Activated CD8-positive, alpha-beta memory T cell treated with anti-CD3 and anti-CD28 coated beads for 4 hours (primary cell): ENCODE measurements around the gene ITK.

Source experiments
- DNase-seq, 2 donors: peaks; one replicate each; pipeline ENCODE4 v3.0.0-alpha.2; 2020; ENCODE audit warnings: low read depth in 2 of 2

The ITK gene

DNA sequence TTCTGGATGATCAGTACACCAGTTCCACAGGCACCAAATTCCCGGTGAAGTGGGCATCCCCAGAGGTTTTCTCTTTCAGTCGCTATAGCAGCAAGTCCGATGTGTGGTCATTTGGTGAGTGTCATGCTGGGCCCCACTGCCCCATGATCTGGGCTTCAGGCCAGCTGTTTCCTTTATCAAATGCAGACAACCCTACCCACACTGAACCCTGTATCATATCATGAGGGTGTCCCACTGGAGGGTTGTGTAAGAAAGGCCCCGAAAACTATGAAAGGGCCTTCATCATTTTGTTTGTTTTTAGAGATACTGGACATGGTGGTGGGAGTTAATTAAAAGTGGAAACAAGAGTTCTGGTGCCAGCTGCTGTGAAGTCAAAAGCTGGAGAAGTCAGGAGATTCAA lies 65.2 kb downstream of the ITK start:
- DNase-seq = no peak

DNA sequence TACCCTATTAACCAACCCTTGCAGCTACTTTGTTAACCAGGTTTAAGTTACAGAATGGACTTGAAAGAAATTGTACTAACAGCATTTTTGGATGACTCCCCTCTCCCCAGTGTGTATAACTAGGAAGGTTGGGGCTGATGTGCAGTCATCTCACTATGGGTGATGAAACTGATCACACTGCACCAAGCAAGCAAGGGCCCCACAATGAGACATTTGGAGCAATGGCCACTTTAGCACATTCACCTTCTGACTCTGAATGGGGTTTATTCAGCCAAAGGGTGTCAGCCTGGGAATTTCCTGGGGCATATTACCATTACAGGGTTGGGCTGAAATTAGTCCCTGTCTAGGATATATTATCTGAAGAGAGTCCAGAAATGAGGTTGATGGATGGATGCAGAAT lies 66.6 kb downstream of the ITK start:
- no peak for DNase-seq

DNA sequence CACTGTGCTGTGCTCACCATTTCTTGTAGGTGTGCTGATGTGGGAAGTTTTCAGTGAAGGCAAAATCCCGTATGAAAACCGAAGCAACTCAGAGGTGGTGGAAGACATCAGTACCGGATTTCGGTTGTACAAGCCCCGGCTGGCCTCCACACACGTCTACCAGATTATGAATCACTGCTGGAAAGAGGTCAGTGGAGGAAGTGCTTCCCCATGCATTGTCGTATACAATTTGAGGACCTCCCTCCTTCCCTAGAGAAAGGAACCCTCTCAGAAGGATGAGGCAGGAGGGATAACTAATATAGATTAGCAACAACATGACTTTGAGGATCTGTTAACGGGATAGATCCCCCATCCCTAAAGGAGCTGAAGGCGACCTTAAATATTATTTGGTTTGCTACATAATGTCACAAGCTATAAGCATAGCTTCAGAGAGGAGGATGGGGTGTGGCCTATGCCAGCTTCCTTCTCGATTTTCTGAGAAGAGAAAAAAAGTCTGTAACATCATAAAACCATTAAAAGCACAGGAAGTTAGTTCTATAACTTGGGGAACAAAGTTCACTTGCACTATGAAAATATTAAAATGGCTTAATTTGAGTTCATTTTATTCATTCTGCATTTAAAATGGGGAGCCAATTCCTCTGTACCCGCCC lies 68.3 kb downstream of the ITK start:
- DNase-seq = no peak

DNA sequence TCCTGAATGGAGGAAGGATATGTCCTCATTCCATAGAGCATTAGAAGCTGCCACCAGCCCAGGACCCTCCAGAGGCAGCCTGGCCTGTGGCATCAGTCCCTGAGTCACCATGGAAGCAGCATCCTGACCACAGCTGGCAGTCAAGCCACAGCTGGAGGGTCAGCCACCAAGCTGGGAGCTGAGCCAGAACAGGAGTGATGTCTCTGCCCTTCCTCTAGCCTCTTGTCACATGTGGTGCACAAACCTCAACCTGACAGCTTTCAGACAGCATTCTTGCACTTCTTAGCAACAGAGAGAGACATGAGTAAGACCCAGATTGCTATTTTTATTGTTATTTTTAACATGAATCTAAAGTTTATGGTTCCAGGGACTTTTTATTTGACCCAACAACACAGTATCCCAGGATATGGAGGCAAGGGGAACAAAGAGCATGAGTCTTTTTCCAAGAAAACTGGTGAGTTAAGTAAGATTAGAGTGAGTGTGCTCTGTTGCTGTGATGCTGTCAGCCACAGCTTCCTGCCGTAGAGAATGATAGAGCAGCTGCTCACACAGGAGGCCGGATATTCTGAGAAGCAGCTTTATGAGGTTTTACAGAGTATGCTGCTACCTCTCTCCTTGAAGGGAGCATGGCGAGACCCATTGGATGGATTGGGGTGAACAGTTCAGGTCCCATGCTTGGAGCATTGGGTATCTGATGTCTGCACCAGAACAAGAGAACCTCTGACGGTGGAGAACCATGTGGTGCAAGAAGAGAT lies 72.2 kb downstream of the ITK start:
- DNase-seq = no peak

DNA sequence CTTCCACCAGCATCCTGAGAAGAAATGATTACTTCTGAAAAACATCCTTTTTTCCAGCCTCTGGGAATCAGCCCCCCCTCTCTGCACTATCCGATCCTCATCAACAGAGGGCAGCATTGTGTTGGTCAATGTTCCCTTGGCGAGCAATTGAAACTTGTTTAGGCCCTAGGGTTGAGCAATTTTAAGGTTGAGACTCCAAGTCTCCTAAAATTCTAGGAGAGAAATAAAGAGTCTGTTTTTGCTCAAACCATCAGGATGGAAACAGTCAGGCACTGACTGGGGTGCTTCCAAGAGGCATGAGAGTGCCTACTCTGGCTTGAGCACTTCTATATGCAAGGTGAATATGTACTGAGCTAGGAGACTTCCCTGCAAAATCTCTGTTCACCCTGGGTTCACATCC lies 72.9 kb downstream of the ITK start:
- no peak for DNase-seq

DNA sequence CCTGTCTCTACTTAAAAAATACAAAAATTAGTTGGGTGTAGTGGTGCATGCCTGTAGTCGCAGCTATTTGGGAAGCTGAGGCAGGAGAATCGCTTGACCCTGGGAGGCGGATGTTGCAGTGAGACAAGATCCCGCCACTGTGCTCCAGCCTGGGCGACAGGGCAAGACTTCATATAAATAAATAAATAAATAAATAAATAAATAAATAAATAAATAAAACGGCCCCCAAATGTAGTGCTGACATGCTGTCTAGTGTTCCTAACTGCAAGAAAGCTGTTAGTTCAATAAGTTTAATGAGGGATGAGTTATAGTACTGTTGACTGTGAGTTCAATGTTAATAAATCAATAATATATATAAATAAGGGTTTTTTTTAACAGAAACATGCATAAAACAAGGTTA lies 77.8 kb downstream of the ITK start:
- no peak for DNase-seq

DNA sequence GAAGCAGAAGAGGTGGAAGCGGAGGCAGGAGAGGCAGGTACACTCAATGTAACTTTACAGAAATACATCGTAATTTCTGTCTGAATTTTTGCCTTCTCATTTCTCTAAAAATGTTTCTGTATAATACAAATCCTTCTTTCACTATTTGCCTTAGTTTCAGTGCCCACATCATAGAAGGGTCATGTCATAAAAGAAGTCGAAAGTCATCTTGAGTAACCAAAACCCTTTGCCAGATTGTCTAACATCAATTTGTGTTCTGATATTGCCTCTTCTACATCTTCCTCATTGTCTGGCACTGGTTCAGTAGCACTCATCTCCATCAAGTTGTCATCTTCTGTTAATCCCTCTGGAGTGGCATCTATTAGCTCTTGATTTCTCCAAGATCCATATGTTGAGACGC lies 79.1 kb downstream of the ITK start:
- DNase-seq = no peak

DNA sequence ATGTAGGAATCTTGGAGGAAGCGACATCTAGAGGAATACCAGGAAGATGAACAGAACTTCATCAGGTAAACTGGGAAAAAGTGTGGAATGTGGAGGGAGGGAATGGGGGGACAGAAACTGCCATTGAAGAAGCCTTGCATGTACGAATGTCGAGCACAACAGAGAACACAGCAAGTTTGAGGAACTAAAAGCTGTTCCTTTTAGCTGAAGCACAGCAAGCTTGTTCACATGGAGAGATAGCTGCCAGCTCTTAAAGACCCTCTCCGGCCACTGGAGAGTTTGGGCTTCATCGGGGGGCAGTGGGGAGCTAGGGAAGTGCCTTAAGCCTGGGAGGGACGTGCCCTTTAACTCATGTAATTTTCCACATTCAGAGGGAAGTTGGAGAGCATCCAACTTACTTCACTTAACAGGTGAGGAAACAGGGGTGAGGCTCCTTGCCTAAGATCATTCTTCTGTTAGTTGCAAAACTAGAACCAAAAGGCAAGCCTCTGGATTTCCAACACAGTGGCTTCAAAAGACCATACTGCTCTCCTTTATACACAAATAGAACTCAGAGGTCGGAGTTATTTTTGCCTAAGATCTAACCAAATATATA lies 83.0 kb downstream of the ITK start:
- no peak for DNase-seq

DNA sequence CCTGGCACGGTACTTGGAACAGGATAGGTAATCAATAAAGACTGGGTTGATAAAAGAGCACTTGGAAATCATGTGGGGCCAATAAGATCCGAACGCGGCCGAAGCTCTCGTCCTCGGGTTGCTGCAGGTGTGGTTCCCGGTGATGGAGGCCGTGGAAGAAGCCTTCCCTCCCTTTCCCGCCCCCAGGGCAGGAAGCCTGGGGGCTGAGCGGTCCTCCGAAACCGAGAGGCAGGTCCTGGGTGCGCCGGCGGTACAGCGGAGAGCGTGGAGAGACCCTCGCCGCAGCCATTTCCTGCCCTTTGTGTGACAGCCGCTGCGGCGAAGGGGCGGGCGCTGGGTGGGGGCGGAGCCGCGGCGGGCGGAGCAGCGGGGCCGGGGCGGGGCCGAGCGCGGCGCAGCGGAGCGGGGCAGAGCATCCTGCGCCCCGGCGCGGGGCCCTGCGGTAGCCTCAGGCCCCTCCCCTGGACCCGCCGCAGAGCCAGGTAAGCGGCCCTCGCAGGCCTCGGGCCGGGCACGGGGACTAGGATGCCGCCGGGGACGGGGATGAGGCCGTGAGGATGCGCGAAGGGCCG lies 85.2 kb downstream of the ITK start, which contains the start of gene CYFIP2:
CYFIP2 (plus strand) TSS at position 410 of the 572 bp plus-strand sequence. CDS start 19,239 bp downstream, outside the sequence.
- peak; percentile 66 for DNase-seq

DNA sequence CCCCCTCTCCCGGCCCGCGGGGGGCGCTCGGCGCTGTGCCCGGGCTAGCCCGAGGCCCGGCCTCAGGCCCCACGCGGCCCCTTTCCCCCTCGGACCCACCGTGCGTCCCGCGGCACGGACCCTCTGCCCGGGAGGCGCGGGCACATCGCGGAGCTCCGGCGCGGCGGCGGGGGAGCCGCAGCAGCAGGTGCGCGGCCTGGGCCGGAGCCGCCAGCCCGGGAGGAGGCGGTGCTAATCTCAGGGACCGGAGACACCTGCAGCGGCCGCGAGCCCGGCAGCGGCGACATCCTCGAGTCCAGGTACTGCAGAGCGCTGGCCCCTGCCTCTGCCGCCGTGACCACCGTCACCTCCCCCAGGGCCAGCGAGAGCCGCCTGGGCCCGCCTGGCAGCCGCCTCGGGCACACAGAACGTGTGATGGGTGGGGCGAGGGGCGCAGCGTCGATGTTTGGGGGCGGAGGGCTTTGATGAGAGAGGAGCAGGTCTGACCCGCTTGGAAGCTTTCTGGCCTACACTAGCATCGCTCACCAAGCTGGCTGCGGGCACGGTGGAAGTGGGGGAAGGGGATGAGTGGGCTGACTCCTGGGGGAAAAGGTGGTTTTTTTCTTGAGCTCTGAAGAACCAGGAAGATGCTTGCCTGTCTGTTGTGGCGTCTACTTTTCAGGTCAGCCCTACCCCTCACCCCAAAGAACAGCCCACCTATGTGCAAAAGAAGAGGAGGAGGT lies 85.8 kb downstream of the ITK start:
- DNase-seq = no peak

DNA sequence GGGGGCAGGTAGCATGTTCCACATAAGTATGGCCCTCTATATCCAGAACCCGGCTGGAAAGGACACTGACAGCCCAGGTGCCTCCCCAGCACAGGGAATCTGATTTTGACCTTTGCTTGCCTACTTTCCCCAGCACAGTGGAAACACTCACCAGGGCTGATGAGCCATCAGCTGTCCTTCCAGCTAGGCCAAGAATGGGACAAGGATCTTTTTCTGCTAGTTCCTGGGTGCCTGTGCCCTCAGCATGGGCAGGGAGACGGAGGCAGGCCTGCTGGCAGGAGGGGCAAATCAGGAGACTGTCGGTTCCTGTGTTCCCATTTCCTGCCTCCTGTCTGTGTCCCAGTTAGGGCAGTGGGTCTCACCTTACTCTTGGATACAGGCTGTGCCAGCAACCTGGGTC lies 86.4 kb downstream of the ITK start:
- no peak for DNase-seq

DNA sequence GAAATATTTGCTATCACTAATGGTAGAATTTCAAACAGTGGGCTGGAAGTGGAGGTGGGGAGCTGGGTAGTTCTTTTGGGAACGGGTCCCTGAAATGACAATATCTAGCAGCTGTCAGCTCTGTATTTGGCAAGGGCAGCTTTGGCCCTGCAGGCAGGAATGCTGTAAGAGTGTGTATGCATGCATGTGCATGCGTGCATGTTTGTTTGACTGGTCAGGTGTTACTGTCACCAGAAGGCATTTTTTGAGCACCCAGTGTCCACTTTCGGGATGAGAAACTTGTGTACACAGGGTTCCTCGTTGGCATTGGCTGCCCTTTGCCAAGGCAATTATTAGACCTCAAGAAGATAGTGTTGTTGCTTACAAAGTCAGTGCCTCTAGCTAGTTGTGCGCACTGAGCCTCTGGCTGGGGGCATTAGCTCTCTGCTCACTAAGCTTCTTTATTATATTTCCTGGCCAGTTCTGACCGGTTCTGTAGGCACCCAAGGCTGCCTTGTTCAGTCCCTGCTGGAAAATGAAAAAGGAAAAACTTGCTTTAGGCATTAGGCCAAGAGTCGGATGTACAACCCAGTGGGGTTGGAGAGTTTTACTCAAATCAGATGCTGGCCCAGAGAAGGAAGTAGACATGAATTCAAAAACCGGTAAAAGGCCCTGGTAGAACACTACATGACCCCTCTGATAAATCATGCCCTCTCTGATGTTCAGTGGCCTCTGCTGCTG lies 87.3 kb downstream of the ITK start:
- DNase-seq = no peak

DNA sequence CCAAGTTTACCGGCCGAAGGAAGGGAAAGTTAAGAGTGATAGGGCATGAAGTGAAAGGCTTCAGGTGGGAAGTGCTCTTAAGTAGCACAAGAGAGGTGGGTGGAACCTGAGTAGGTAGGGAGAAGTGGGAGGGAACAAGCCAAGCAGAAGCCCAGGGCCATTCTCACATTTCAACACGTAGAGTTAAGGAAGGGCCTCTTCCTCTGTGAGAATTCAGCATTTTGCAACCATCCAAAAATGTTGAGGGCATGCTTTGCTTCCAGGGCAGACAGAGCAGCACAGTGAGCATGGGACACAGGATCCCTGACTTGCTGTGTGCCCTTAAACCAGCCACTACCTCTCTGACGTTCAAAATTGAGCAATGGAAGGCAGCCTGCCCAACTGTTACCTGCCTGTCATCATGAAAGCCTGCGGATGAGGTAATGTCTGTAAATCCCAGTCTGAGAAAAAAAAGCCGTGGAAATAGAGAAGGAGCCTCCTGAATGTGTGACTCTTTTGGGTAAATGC lies 88.6 kb downstream of the ITK start:
- DNase-seq = no peak

DNA sequence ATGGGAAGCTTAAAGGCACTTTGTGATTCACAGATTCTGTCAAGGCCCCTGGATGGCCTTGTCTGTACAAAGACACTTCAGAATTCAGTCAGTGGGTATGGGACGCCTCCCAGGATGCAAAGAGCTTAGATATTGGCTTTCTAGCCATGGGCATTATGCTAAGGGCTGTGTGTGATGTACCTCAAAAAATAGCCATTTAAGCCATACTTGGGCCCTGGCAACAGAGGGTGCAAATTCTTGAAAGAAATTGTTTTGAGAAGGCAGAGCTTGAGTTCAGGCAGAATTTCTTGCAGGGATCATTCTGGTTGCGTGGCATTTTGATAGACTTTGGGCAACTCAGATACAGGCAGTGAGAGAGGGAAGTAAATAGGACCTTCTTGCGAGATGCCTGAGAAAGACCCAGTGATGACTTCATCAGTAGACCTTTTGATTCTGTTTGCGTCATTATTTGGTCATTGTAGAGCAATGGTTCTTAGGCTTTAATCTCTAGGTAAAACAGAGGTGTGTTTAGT lies 89.2 kb downstream of the ITK start:
- no peak for DNase-seq

DNA sequence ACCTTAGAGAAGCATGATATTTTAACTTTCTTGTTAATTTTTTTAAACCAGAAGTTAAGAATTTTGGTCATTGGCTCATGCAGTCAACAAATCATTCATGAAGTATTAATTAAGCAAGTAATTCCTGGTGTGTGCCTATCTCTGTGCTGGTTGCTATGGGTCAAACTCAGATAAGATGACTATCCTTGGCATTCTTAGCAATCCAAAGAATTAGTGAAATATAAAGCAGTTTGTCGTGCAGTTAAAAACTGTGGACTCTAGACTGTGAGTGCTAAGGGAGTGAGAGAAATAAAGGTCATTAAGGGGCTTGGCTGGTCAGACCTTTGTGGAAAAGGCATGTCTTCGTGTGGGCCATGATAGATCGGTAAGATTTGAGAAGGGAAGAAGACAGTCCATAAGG lies 90.1 kb downstream of the ITK start:
- no peak for DNase-seq

DNA sequence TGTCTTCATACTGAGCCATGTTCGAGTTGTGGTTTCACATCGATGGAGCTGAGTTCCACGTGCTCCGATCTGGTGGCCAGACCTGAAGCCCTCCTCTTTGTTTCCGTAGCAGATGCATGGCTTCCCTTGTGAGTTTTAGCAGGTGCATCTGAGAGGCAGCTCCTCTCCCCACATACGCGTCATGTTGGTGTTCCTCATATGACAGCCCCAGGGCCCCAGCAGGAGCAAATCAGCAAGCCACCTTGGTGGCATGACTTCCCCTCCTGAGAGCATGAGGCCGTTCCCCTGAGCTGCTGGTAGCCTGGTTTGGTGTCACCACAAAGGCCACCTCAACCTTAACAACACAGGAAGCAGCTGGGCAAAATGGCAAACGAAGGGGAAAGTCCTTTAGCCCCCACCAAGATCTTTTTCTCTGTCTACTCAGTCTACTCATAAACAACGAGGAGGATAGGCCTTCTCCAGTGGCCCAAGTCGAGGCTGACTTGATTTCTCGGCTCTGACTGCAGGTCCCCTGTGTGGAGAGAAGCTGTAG lies 91.2 kb downstream of the ITK start:
- peak; percentile 62 to 77 for DNase-seq

DNA sequence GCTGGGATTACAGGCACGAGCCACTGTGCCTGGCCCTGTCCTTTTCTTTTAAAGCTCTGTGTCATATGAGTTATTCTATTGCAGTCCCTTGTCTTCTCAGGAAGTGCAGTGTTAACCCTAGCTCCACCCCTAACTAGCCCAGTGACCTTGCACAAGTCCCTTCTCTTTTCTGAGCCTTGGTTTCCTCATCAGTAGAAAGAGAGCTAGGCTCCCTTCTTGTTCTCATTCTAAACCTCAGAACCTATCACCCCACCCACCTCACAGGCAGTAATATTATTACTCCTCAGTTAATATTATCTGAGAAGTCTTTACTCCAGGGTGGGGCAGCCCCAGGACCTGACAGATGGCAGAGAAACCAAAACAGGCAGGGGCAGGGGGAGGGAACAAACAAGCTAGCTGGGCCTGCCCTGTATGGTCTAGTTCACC lies 92.5 kb downstream of the ITK start:
- no peak for DNase-seq

DNA sequence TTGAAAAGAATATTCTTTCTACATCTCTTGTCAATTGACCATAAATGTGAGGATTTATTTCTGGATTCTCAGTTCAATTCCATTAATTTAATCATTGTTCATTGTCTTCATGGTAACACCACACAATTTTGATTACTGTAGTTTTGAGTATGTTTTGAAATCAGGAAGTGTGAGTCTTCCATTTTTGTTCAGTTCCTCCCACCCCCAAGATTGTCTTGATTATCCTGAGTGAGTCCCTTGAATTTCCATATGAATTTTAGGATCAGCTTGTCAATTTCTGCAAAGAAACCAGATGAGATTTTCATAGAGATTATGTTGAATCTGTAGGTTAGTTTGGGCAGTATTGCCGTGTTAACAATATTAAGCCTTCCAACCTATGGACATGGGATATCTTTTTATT lies 94.8 kb downstream of the ITK start:
- no peak for DNase-seq

DNA sequence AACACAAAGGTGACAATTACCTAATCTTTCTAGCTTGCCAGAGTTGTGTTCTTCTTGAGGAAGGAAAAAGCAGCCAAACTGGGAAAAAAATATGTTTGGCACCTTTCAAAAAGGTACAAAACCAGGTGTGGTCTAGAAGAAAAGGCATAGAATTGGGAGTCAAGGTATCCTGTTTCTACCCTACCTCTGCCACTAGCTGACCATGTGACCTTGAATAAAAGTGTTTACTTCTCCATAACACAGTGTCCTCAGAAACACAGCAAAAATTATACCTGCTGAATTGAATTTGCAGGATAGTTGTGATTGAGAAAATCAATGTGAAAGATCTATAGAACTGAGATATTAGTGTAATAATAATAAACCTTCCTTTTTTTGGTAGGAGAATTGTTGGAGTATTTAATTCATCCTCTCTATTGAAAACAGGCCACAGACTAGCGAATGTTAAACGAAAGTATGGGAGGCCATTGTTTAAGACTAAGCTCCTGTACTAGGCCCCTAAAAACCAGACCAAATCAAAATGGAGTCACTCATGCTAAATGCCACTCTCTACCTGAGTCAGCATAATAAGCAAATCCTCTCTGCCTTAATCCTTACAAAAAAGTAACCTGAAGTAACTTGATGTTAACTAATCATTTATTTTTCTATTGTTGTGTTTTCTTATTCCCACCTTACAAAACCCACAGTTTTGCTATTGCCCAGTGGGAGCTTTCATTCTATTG lies 97.8 kb downstream of the ITK start:
- DNase-seq = no peak

DNA sequence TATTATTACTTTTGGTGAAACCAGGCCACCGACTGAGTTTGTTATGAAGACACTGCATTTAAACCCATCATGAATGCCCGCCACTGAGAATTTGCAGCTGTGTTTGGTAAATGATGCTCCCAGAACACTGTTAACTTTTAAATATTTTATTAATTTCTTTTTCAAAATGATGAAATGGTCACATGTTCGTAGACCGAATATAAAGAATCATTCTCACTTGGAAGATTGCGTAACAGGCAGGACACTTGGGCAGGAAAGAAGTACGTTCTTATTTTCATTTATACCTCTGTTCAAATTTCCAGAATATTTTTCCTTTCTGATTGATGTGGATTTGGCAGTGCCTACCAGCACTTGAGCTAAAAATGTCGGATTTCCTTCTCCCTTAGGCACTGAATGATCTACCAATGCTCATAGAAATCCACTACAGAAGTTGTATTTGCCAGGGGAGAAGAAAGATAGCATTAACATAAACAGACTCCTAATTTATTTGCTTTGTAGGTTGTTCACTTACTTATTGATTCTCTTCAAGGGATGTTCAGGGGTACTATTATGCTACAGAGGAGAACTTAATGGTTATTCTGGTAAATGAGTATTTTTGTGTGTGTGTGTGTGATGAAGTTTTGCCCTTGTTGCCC lies 99.1 kb downstream of the ITK start:
- DNase-seq = no peak
